Nephron progenitor cell (in vitro differentiated cells): ENCODE measurements around the gene PTPRA.

Experiments used
- DNase-seq: peaks from one replicate; pipeline ENCODE4 v3.0.0; 2021
- H3K27ac Mint-ChIP-seq: 2 replicates; pipeline ENCODE4 v1.8.0; 2021; ENCODE audit warnings: mild to moderate bottlenecking, moderate library complexity, mixed read lengths
- H3K27me3 Mint-ChIP-seq: 2 replicates; pipeline ENCODE4 v1.8.0; 2021; ENCODE audit warnings: mild to moderate bottlenecking, low read depth, mixed read lengths; ENCODE audit not compliant: poor library complexity
- H3K36me3 Mint-ChIP-seq: 2 replicates; pipeline ENCODE4 v1.8.0; 2021; ENCODE audit warnings: low read depth, mixed read lengths
- H3K4me1 Mint-ChIP-seq: 2 replicates; pipeline ENCODE4 v1.8.0; 2021; ENCODE audit warnings: mixed read lengths
- H3K4me3 Mint-ChIP-seq: 2 replicates; pipeline ENCODE4 v1.8.0; 2021; ENCODE audit warnings: mild to moderate bottlenecking, moderate library complexity, mixed read lengths
- H3K9me3 Mint-ChIP-seq: 2 replicates; pipeline ENCODE4 v1.8.0; 2021; ENCODE audit warnings: mild to moderate bottlenecking, moderate library complexity, mixed read lengths
- CTCF ChIP-seq: fragments of 200-600 bp; sonication (generic); IDR thresholded peaks from 2 replicates; pipeline ENCODE4 v1.5.0; 2021; ENCODE audit warnings: antibody characterized with exemption

PTPRA gene

GRCh38 chr20:3084283-3084985 is 211.2 kb downstream of the PTPRA start, which contains the start of gene AVP:
AVP (minus strand) TSS chr20:3084724; CDS start chr20:3084674, 50 bp downstream.
- Mint-ChIP-seq H3K27ac (no peak within 1 kb of the TSS), H3K4me3 (peak within 1 kb of the TSS; percentile 71), H3K36me3 (no peaks in the 10 kb centered on the region), H3K4me1 (no peaks in the 10 kb centered on the region), H3K9me3 (peaks cover 3% of the 10 kb centered on the region), H3K27me3 (peaks cover 71% of the 10 kb centered on the region)
- no peak for DNase-seq
- no peak for TF ChIP-seq CTCF

DNA sequence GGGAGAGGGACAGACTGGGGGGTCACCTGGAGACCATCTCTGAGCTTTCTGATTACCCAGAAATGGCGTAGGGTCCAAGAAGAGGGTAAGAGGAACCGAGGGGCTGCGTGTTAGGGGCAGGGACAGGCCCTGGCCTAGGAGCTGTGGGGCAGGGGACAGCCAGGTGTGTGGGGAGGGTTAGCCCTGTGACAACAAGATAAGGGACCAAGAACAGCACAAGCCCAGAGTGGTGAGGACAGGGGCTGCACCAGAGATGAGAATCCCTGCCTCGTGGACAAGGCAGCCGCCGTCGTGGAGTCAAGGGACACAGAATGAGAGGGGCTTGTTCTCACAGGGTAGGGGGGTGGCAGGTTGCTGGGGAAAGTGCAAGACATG is 211.7 kb downstream of the PTPRA start:
- Mint-ChIP-seq H3K9me3 (peaks cover 5% of the 10 kb centered on the region), H3K4me1 (no peaks in the 10 kb centered on the region), H3K27ac (no peak overlapping the region), H3K36me3 (no peaks in the 10 kb centered on the region), H3K4me3 (no peak overlapping the region), H3K27me3 (peaks cover 69% of the 10 kb centered on the region)
- no peak for TF ChIP-seq CTCF
- no peak for DNase-seq

DNA sequence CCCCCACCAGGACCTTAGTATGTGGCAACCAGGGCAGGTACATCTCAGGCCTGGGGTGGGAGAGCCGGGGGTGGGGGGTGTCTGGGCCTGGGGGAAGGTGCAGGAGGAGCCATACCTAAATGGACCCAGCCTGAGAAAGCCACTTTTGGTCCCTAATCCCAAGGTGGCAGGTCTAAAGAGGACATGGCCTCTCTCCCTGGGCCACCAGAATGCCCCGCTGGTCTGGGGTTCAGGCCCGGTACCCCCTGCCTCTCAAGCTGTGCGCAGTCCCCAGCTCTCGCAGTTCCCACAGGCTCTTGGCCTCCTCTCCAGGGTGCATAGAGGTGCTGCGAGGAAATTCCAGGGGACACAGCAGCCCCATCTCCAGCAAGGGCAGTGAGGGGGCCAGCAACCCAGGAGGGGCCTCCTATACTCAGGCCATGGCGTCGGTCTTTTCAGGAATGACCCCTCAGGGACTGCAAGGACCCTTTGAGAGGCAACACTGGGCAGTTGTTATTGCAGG is 212.3 kb downstream of the PTPRA start:
- Mint-ChIP-seq H3K4me1 (no peaks in the 10 kb centered on the region), H3K36me3 (no peaks in the 10 kb centered on the region), H3K4me3 (no peak overlapping the region), H3K9me3 (peaks cover 5% of the 10 kb centered on the region), H3K27ac (no peak overlapping the region), H3K27me3 (peaks cover 69% of the 10 kb centered on the region)
- DNase-seq = no peak
- TF ChIP-seq CTCF = no peak

DNA sequence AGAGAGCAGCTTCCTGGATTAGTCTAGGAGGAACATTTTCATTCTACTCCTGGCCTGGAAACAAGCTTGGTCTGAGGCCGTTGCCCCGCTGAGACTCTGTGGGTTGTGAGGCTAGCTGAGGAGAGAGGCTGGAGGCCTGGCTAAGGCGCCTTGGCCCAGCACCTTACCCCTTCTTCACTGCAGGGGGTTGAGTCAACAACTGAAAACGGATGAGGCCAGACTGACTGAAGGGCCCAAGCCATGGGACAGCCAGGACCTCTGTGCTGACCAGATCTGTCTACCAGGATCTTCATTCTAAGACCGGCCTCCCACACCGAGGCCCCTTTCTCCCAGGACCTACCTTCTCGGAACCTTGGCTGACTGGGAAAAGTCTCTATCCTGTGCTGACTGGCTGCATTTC is 214.8 kb downstream of the PTPRA start:
- peaks cover 5% of the 10 kb centered on the region for H3K9me3 Mint-ChIP-seq
- H3K4me1 Mint-ChIP-seq = peaks cover 4% of the 10 kb centered on the region
- no peak overlapping the region for H3K27ac Mint-ChIP-seq
- no peak overlapping the region for H3K4me3 Mint-ChIP-seq
- peaks cover 69% of the 10 kb centered on the region for H3K27me3 Mint-ChIP-seq
- no peak for TF ChIP-seq CTCF
- DNase-seq = no peak
- no peaks in the 10 kb centered on the region for H3K36me3 Mint-ChIP-seq
